Adrenal gland (tissue), 5 donors: ENCODE data around the gene GNB1L.
"Not testable (repeated sequence)": the region's sequence is repeated elsewhere in the genome, so short reads cannot be mapped to it uniquely, and the experiment has no call there.

Source experiments
- CTCF ChIP-seq, 6 experiments: fragments of 450-650 bp in 4 of 6; fragments of 200-600 bp in 2 of 6; sonication (generic) in 1 of 6; IDR thresholded peaks; 1 replicate in 5 of 6; 2 replicates in 1 of 6; pipeline versions ENCODE4 v1.5.1 to v1.8.0; 2016 to 2021; ENCODE audit warnings: antibody characterized with exemption in 6 of 6, mild to moderate bottlenecking in 2 of 6, moderate library complexity in 1 of 6
- POLR2A ChIP-seq, 2 donors: fragments of 450-650 bp; IDR thresholded peaks; one replicate each; pipeline ENCODE4 v1.6.1; 2017; ENCODE audit warnings: antibody characterized with exemption in 2 of 2, mild to moderate bottlenecking in 2 of 2, moderate library complexity in 1 of 2
- donor health status: DM: no; HTN: no; CAD: no.

GRCh38 chr22:19883446-19883845 lies 28.8 kb upstream of the GNB1L start:
- not testable (repeated sequence) for TF ChIP-seq POLR2A, CTCF (IDR thresholded peaks at IDR 0.05)
